Keratinocyte (primary cell): ENCODE results near the gene RIOK2.

Source experiments
- EZH2 ChIP-seq: IDR thresholded peaks from one replicate; pipeline ENCODE4 v1.6.1; 2012; ENCODE audit warnings: inconsistent platforms, mild to moderate bottlenecking, low read length, moderate library complexity
- TF ChIP-seq, protein P1 (sequence below), 3 experiments: IDR thresholded peaks in 1 of 3; conservative IDR thresholded peaks in 1 of 3; optimal IDR thresholded peaks in 1 of 3; 2 replicates in 2 of 3; 3 replicates in 1 of 3; pipeline versions ENCODE3 to v1.5.1; 2011; ENCODE audit warnings: low read length in 3 of 3, mild to moderate bottlenecking in 3 of 3, moderate library complexity in 2 of 3, control low read depth in 1 of 3, inconsistent platforms in 1 of 3; ENCODE audit not compliant: insufficient read depth in 2 of 3; ENCODE audit errors: extremely low read depth in 1 of 3

DNA sequence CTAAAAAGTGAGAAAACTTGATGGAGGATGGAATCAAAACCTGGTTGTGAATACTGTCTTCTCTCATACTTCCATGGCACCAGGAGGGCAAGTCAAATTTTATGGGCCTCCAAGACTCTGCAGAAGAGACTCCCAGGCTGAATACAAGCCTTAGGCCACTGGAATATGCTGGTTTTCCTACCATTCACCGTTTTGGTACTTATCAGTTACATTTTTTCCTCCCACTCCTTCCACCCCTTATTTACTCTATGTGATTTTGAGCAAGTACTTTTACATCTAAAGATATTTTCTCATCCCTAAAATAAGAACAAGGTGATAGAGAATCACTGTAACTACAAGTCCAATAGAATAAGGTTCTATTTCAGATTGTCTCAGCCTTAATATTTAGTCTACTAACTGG lies 32.6 kb downstream of the RIOK2 start:
- TF ChIP-seq, protein P1, sequence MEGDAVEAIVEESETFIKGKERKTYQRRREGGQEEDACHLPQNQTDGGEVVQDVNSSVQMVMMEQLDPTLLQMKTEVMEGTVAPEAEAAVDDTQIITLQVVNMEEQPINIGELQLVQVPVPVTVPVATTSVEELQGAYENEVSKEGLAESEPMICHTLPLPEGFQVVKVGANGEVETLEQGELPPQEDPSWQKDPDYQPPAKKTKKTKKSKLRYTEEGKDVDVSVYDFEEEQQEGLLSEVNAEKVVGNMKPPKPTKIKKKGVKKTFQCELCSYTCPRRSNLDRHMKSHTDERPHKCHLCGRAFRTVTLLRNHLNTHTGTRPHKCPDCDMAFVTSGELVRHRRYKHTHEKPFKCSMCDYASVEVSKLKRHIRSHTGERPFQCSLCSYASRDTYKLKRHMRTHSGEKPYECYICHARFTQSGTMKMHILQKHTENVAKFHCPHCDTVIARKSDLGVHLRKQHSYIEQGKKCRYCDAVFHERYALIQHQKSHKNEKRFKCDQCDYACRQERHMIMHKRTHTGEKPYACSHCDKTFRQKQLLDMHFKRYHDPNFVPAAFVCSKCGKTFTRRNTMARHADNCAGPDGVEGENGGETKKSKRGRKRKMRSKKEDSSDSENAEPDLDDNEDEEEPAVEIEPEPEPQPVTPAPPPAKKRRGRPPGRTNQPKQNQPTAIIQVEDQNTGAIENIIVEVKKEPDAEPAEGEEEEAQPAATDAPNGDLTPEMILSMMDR (optimal IDR thresholded peaks at IDR 0.05 in 1 of 3, IDR thresholded peaks at IDR 0.05 in 1 of 3, conservative IDR thresholded peaks at IDR 0.05 in 1 of 3; ENCODE audit: extremely low read depth in 1 of 3, insufficient read depth in 2 of 3, low read length in 3 of 3): no peak
- TF ChIP-seq EZH2: no peak
